ENCODE results near the gene BBS1.
"Not testable (repeated sequence)": the region's sequence is repeated elsewhere in the genome, so short reads cannot be mapped to it uniquely, and the experiment has no call there.

BBS1 gene

DNA sequence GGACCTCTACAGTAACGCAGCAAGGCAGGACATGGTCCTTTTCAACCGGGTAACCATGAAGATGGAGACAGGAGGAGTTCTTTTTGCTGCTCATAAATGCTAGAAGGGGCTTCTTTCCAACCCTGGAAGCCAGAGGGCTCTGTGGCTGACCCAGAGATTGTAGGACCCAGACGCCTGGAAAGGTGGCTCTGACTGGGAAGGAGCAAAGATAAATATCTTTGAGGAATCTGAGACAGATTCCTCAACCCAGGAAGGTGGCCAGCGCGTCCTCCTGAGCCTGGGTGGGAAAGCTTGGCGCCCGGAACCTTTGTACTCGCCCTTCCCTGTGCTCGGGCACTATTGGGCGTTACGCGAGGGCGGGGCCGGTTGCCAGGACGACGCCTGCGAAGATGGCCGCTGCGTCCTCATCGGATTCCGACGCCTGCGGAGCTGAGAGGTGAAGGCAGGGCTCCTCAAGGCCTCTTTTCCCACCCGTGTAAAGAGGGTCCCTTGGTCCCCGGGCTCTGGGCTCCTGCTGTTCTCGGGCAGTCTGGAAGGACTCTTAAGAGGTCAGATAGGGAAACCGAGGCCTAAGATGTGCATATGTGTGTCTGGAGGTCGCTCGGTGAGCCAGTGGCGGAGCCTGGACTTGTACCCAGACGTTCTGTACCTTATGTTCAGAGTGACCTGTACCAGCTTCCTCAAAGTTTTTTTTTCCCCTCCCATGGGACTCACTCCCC lies at the start of gene BBS1:
Gene BBS1, plus strand, starts transcription at position 365 of the 719 bp plus-strand sequence. Its CDS starts 25 bp downstream, at position 390.
- no peak within 1 kb of the TSS for H3K27ac ChIP-seq (ENCODE audit: low read length)

DNA sequence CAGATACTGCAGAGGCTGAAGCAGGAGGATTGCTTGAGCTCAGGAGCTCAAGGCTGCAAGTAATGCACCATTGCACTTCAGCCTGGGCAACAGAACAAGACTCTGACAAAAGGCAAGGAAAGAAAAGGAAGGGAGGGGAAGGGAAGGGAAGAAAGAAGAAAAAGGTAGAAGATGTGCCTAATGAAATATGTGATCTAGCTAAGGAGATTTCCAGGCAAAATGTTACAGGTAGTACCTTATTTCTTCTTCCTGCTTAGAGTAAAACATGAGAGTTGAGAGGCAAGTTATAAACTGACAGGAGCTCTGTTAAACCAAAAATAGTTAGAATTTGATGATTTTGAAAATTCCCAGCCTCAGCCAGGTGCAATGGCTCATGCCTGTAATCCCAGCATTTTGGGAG lies 48.4 kb upstream of the BBS1 start:
- H3K36me3 ChIP-seq (ENCODE audit: control insufficient read depth, insufficient read depth, low read length), result no peaks in the 10 kb centered on the region
- 0 out of 2 replicates have a peak, but pooled peaks cover 3% of the 10 kb centered on the region for H3K4me1 ChIP-seq (ENCODE audit: control insufficient read depth, insufficient read depth, low read length)
- H3K9me3 ChIP-seq (ENCODE audit: control insufficient read depth, insufficient read depth, low read length), result no peaks in the 10 kb centered on the region
- no peaks in the 10 kb centered on the region for H3K27me3 ChIP-seq (ENCODE audit: control insufficient read depth, insufficient read depth, low read length)
- no peak for DNase-seq (ENCODE audit: low read depth, low spot score)
- H3K4me3 ChIP-seq (ENCODE audit: low read length), result no peak overlapping the region
- no peak overlapping the region for H3K27ac ChIP-seq (ENCODE audit: low read length)

More for the DNA sequence above, at the start of gene BBS1:
- Histone ChIP-seq H3K27me3 (ENCODE audit: control insufficient read depth, insufficient read depth, low read length) (no peaks in the 10 kb centered on the region), H3K4me3 (ENCODE audit: low read length) (peak within 1 kb of the TSS; percentile 73), H3K36me3 (ENCODE audit: control insufficient read depth, insufficient read depth, low read length) (no peaks in the 10 kb centered on the region; the same call in 1 of the 2 replicates), H3K9me3 (ENCODE audit: control insufficient read depth, insufficient read depth, low read length) (no peaks in the 10 kb centered on the region), H3K4me1 (ENCODE audit: control insufficient read depth, insufficient read depth, low read length) (no peaks in the 10 kb centered on the region)
- no CpG with 5 or more reads among the region's 31 CpGs for whole genome bisulfite sequencing (ENCODE audit: insufficient coverage, insufficient read length)
- peak; percentile 48 for DNase-seq (ENCODE audit: low read depth, low spot score)

DNA sequence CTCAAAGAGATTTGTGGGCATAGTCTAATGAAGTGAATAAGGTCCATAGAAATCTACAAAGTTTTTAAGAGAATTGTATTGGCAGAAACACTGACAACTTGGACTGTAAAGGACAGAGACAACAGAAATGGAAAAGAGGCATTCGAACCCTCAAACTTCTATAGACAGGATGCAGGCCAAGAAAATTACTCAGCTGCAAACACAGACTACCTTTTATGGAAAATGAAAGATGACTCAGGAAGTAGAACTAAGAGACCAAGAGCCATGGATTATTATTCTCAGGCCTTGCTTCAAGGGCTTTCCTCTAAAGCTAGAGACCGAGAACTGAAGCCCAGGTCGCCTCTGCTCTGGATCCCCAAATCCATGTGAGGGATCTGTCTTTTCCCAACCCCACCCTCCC lies 47.5 kb upstream of the BBS1 start:
- Histone ChIP-seq H3K9me3 (ENCODE audit: control insufficient read depth, insufficient read depth, low read length) (no peaks in the 10 kb centered on the region), H3K36me3 (ENCODE audit: control insufficient read depth, insufficient read depth, low read length) (no peaks in the 10 kb centered on the region), H3K4me3 (ENCODE audit: low read length) (no peak overlapping the region), H3K27ac (ENCODE audit: low read length) (no peak overlapping the region), H3K4me1 (ENCODE audit: control insufficient read depth, insufficient read depth, low read length) (0 out of 2 replicates have a peak, but pooled peaks cover 5% of the 10 kb centered on the region), H3K27me3 (ENCODE audit: control insufficient read depth, insufficient read depth, low read length) (no peaks in the 10 kb centered on the region)
- no CpG with 5 or more reads among the region's 3 CpGs for WGBS (ENCODE audit: insufficient coverage, insufficient read length)
- DNase-seq (ENCODE audit: low read depth, low spot score), result no peak

DNA sequence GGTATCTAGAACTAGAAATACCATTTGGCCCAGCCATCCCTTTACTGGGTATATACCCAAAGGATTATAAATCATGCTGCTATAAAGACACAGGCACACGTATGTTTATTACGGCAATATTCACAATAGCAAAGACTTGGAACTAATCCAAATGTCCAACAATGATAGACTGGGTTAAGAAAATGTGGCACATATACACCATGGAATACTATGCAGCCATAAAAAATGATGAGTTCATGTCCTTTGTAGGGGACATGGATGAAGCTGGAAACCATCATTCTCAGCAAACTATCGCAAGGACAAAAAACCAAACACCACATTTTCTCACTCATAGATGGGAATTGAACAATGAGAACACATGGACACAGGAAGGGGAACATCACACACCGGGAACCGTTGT lies 46.3 kb upstream of the BBS1 start:
- H3K4me1 ChIP-seq (ENCODE audit: control insufficient read depth, insufficient read depth, low read length), result not testable (repeated sequence)
- WGBS (ENCODE audit: insufficient coverage, insufficient read length), result no CpG with 5 or more reads among the region's 5 CpGs

DNA sequence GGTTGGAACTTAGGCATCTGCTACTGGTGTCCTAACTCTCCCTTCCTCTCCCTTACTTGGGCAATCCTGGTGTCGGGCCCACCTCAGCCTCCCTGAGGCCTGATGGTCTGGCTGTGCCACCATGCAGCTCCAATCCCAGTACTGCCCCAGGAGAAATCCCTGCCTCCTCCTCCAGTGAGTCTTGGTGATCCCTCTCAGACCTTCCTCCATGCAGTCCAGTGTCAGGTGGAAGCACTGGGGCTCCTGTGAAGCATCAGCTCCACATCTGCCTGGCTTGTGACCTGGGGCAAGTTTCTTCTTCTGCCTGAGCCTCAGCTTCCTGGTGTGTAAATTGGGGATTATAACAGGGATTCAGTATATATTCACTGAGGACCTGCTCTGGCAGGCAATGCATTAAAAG lies 45.5 kb upstream of the BBS1 start:
- Histone ChIP-seq H3K36me3 (ENCODE audit: control insufficient read depth, insufficient read depth, low read length) (no peaks in the 10 kb centered on the region), H3K9me3 (ENCODE audit: control insufficient read depth, insufficient read depth, low read length) (no peaks in the 10 kb centered on the region), H3K27me3 (ENCODE audit: control insufficient read depth, insufficient read depth, low read length) (no peaks in the 10 kb centered on the region), H3K4me3 (ENCODE audit: low read length) (no peak overlapping the region), H3K4me1 (ENCODE audit: control insufficient read depth, insufficient read depth, low read length) (peaks cover 7% of the 10 kb centered on the region; the same call in 1 of the 2 replicates), H3K27ac (ENCODE audit: low read length) (no peak overlapping the region)
- DNase-seq (ENCODE audit: low read depth, low spot score), result no peak
- no CpG with 5 or more reads among the region's 1 CpG for WGBS (ENCODE audit: insufficient coverage, insufficient read length)

More for the DNA sequence above, 46.3 kb upstream of the BBS1 start:
- H3K27me3 ChIP-seq (ENCODE audit: control insufficient read depth, insufficient read depth, low read length); H3K27ac ChIP-seq (ENCODE audit: low read length); H3K36me3 ChIP-seq (ENCODE audit: control insufficient read depth, insufficient read depth, low read length); H3K9me3 ChIP-seq (ENCODE audit: control insufficient read depth, insufficient read depth, low read length); H3K4me3 ChIP-seq (ENCODE audit: low read length); DNase-seq (ENCODE audit: low read depth, low spot score): not testable (repeated sequence)

DNA sequence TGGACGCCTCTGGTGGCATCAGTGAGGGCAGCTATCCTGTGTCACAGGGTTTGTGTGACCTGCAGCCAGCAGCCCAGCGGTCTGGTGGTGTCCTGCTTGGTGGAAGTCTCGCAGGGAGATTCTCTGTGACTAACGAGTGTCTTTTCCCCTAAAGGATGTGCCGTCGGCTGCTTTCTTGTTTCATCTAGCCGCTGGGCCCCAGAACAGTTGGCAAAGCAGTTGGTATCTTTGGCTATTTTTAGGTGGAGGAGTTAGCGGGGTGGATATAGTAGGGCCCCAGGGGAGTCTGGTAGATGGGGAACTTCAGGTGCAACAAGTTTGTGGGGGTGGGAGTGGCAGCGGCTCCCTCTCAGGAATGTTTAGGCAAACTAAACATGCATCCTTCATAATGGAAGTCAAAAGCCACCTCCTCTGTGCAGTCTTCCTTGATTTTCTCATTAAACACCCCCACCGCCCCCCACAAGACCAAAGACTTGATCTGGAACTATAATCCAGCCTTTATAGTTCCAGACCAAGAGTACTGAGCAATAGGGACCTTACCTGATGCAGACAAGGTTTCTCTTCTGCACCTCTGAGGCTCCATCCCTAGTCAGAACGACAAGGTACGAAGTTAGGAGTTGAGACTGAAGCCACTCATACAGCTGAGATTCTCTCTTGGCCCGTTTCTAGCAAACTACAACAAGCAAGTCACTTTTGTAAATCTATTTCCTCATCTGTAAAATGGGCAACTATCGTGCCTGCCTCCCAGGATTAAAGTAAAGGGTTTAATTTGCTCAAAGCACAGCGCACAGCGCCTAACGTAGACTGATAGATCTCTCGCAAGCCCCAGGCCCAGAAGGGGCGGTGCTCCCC lies 44.8 kb upstream of the BBS1 start:
- H3K4me1 ChIP-seq (ENCODE audit: control insufficient read depth, insufficient read depth, low read length), result peaks cover 7% of the 10 kb centered on the region; the same call in 1 of the 2 replicates
- no peak overlapping the region for H3K27ac ChIP-seq (ENCODE audit: low read length)
- DNase-seq (ENCODE audit: low read depth, low spot score), result no peak
- H3K9me3 ChIP-seq (ENCODE audit: control insufficient read depth, insufficient read depth, low read length), result no peaks in the 10 kb centered on the region
- no peaks in the 10 kb centered on the region for H3K36me3 ChIP-seq (ENCODE audit: control insufficient read depth, insufficient read depth, low read length)
- H3K4me3 ChIP-seq (ENCODE audit: low read length), result peak overlapping the region; percentile 82; the same call in 1 of the 2 replicates
- H3K27me3 ChIP-seq (ENCODE audit: control insufficient read depth, insufficient read depth, low read length), result no peaks in the 10 kb centered on the region
- WGBS (ENCODE audit: insufficient coverage, insufficient read length), result no CpG with 5 or more reads among the region's 19 CpGs

DNA sequence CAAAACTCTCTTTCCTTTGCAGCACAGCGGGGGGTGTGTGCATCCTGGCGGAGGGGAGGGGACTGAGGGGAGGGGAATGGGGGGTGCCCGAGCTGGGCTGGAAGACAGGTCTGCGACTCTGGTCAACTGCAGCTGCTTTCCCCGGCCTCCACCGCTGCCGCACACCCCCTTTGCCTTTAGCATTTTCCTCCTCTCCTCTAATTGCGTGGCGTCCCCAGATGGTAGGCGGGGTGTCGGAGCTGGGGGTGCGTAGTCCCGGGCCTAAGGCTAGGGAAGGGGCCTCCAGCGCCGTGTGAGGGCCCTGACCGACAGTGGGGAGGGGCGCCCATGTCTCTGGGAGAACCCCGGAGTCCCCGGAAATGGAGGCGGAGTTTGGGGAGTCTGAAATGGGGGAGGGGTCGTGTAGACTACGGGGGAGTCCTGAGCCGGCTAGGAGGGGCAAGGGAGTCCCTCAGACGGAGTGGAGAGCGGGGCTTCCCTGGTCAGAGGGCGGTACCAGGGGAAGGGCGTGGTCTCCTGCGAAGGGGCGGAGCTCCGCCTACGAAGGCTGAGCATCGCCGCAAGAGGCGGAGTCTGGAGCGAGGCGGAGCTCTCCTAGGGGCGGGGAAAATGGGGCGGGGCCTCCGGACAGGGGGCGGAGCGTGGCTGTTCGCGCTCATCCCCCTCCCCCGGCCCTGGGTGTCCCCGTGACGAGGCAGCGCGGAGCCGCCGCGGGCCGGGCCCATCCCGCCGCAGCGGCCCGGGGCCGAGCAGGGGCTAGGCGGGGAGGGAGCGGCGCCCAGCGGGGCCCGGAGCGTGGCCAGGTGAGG lies 44.0 kb upstream of the BBS1 start, which contains the start of gene PELI3:
Gene PELI3, plus strand, starts transcription at position 681 of the 809 bp plus-strand sequence. CDS start 1,224 bp downstream, outside the sequence.
- Histone ChIP-seq H3K27ac (ENCODE audit: low read length) (no peak within 1 kb of the TSS), H3K4me3 (ENCODE audit: low read length) (peak within 1 kb of the TSS; percentile 82; the same call in 1 of the 2 replicates)

DNA sequence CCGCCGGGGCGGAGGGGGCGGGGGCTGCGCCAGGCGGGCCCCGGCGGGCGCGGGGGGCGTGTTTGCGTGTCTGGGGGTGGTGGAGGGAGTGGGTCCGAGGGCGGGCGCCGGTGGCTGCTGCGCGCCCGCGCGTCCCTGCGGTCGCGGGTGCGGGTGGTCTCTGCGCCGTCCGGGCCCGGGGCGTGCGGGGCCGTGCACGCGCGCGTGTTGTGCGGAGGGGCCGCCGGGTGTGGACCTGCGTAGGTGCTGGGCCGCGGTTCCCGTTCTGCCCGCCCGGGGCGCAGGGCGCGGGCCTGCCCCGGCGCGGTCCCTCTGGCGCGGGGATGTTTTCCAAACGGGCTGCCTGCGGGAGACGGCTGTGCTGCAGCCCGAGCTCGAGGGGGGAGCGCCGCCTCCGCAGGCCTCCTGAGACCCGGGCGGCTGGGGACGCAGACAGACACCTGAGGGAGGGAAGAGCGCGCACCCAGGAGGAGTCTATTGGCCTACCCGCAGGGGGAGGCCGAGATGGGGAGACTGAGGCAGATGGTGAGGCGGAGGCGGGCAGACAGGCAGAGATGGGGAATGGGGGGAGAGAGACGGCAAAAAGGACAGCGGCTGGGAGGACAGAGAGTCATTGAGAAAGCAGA lies 43.3 kb upstream of the BBS1 start:
- H3K27ac ChIP-seq (ENCODE audit: low read length), result no peak overlapping the region
- no peaks in the 10 kb centered on the region for H3K9me3 ChIP-seq (ENCODE audit: control insufficient read depth, insufficient read depth, low read length)
- H3K36me3 ChIP-seq (ENCODE audit: control insufficient read depth, insufficient read depth, low read length), result no peaks in the 10 kb centered on the region; the same call in 1 of the 2 replicates
- no peaks in the 10 kb centered on the region for H3K27me3 ChIP-seq (ENCODE audit: control insufficient read depth, insufficient read depth, low read length)
- H3K4me1 ChIP-seq (ENCODE audit: control insufficient read depth, insufficient read depth, low read length), result peaks cover 7% of the 10 kb centered on the region; the same call in 1 of the 2 replicates
- no CpG with 5 or more reads among the region's 72 CpGs for WGBS (ENCODE audit: insufficient coverage, insufficient read length)
- peak overlapping the region; percentile 82; the same call in 1 of the 2 replicates for H3K4me3 ChIP-seq (ENCODE audit: low read length)
- no peak for DNase-seq (ENCODE audit: low read depth, low spot score)

More for the DNA sequence above, 44.0 kb upstream of the BBS1 start, which contains the start of gene PELI3:
- Histone ChIP-seq H3K4me1 (ENCODE audit: control insufficient read depth, insufficient read depth, low read length) (peaks cover 7% of the 10 kb centered on the region; the same call in 1 of the 2 replicates), H3K36me3 (ENCODE audit: control insufficient read depth, insufficient read depth, low read length) (no peaks in the 10 kb centered on the region), H3K9me3 (ENCODE audit: control insufficient read depth, insufficient read depth, low read length) (no peaks in the 10 kb centered on the region), H3K27me3 (ENCODE audit: control insufficient read depth, insufficient read depth, low read length) (no peaks in the 10 kb centered on the region)
- no CpG with 5 or more reads among the region's 63 CpGs for whole genome bisulfite sequencing (ENCODE audit: insufficient coverage, insufficient read length)
- peak; percentile 85 for DNase-seq (ENCODE audit: low read depth, low spot score)

DNA sequence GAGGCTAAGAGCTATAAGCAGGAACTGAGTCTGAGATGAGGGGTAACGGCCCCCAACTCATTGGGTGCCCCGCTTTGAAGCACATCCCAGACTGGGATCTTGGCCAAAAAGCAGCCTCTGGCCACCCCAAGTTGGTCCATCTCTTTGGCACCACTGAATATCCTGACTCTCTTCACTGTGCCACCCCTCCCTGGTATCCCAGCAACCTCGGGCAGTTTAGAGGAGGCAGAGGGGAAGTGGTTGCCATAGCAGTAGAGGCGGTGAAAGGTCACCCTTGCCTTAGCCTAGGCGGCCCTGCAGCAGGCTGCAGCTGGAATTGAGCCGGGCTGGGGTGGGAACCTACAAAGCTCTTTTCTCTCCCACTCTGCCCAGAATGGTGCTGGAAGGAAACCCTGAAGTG lies 42.7 kb upstream of the BBS1 start:
- Histone ChIP-seq H3K9me3 (ENCODE audit: control insufficient read depth, insufficient read depth, low read length) (no peaks in the 10 kb centered on the region), H3K36me3 (ENCODE audit: control insufficient read depth, insufficient read depth, low read length) (peaks cover 4% of the 10 kb centered on the region), H3K27ac (ENCODE audit: low read length) (no peak overlapping the region), H3K4me3 (ENCODE audit: low read length) (no peak overlapping the region; the same call in 1 of the 2 replicates), H3K27me3 (ENCODE audit: control insufficient read depth, insufficient read depth, low read length) (no peaks in the 10 kb centered on the region), H3K4me1 (ENCODE audit: control insufficient read depth, insufficient read depth, low read length) (peaks cover 7% of the 10 kb centered on the region; the same call in 1 of the 2 replicates)
- no CpG with 5 or more reads among the region's 6 CpGs for WGBS (ENCODE audit: insufficient coverage, insufficient read length)
- no peak for DNase-seq (ENCODE audit: low read depth, low spot score)
